Measurements from ENCODE around the gene LDLRAD3.

The LDLRAD3 gene

GRCh38 chr11:36261094-36261493, 317.2 kb downstream of the LDLRAD3 start:
- DNase-seq (ENCODE audit: low read depth): no peak
- TF ChIP-seq, protein P1, sequence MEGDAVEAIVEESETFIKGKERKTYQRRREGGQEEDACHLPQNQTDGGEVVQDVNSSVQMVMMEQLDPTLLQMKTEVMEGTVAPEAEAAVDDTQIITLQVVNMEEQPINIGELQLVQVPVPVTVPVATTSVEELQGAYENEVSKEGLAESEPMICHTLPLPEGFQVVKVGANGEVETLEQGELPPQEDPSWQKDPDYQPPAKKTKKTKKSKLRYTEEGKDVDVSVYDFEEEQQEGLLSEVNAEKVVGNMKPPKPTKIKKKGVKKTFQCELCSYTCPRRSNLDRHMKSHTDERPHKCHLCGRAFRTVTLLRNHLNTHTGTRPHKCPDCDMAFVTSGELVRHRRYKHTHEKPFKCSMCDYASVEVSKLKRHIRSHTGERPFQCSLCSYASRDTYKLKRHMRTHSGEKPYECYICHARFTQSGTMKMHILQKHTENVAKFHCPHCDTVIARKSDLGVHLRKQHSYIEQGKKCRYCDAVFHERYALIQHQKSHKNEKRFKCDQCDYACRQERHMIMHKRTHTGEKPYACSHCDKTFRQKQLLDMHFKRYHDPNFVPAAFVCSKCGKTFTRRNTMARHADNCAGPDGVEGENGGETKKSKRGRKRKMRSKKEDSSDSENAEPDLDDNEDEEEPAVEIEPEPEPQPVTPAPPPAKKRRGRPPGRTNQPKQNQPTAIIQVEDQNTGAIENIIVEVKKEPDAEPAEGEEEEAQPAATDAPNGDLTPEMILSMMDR (IDR thresholded peaks at IDR 0.05; ENCODE audit: low read depth, low read length, missing control alignments): no peak
- in situ Hi-C loops (cut with HindIII; ENCODE audit: low sequenced_read_pairs): loop anchor here (25.0 kb wide), 1 partner anchor 99 kb away; no protein-coding TSS in a partner anchor
- H3K4me3 ChIP-seq (ENCODE audit: low read depth, low read length): no peak overlapping the region

GRCh38 chr11:36264011-36264972, 320.4 kb downstream of the LDLRAD3 start:
- no peak for DNase-seq (ENCODE audit: low read depth)
- in situ Hi-C loops (cut with HindIII; ENCODE audit: low sequenced_read_pairs): loop anchor here (25.0 kb wide), 1 partner anchor 102 kb away; no protein-coding TSS in a partner anchor
- no peak overlapping the region for H3K4me3 ChIP-seq (ENCODE audit: low read depth, low read length)
- TF ChIP-seq, protein P1 (IDR thresholded peaks at IDR 0.05; ENCODE audit: low read depth, low read length, missing control alignments): no peak

DNA sequence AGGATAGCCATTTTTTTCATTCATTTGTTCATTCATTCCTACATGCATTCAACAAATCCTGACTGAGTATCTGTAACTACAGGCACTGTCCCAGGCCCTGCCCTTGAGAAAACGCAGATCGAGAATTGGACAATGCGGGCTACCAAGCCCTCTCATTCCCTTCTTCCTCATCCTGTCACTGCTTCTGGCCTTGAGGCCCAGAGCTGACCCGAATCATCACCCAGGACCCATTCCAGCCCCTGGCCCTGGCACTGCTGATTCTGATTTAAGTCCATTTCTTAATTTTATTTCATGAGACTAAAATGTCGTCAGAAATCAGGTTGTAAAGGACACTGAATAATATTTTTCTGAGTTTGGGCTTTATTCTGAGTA, 321.1 kb downstream of the LDLRAD3 start:
- DNase-seq (ENCODE audit: low read depth): no peak
- TF ChIP-seq, protein P1 (IDR thresholded peaks at IDR 0.05; ENCODE audit: low read depth, low read length, missing control alignments): no peak
- in situ Hi-C loops (cut with HindIII; ENCODE audit: low sequenced_read_pairs): loop anchor here (25.0 kb wide), 1 partner anchor 103 kb away; no protein-coding TSS in a partner anchor
- no peak overlapping the region for H3K4me3 ChIP-seq (ENCODE audit: low read depth, low read length)

DNA sequence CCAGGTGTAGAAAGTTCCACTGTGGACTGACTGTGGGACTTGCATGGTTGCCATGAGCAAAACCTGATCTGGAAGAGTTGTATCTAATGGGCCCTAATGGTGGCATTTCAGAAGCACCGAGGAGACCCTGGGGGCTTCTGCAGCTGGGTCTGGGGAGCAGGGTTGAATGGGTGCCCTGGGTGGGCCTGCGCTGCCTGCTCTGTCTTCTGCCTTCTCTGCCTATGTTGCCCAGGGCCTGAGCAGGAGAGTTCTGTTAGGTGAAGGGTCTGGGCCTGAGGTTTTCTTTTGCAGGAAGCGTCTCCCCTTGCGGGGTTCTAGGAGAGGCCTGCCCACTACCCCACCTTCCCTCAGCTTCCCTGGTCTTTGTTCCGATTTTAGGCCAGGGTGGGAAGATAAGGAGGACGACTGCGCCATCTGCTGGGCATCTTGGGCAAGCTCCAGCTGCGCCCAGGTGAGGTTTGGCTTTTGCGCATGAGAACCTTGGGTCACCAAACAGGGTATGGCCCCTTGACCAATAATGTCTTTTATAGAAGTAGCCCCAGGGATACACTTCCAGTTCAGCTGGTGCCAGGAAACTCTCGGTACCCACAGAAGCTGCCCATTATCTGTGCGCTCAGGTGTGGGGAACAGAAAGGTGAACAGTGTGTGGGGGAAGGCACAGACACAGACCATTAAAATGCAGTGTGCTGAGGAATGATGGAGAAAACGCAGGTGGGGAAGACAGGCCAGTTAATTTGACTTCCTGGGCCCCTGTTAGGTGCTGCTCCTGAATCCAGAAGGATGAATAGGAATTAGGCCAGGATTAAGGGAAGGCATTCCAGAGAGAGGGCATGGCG, 322.1 kb downstream of the LDLRAD3 start:
- peak; percentile 19 for DNase-seq (ENCODE audit: low read depth)
- in situ Hi-C loops (cut with HindIII; ENCODE audit: low sequenced_read_pairs): loop anchor here (25.0 kb wide), 1 partner anchor 104 kb away; no protein-coding TSS in a partner anchor
- H3K4me3 ChIP-seq (ENCODE audit: low read depth, low read length): no peak overlapping the region
- TF ChIP-seq, protein P1 (IDR thresholded peaks at IDR 0.05; ENCODE audit: low read depth, low read length, missing control alignments): peak; percentile 87

DNA sequence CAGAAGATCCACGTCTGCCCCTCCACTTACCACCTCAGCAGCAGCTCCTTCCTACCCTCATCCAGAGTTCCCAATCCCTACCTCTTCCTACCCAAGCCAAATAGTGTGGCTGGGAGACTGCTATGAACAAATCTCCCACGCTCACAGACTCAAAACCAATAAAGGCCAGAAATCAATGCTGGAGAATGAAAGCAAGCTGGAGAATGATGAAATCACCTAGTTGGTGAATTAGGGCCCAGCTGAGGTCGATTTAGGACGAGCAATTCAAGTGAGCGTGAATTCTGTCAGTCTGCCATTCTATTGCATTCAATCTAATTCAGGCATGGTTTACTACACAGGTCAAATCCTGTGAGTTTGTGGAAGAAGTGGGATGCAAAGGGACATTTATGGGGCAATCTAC, 322.9 kb downstream of the LDLRAD3 start:
- no peak overlapping the region for H3K4me3 ChIP-seq (ENCODE audit: low read depth, low read length)
- in situ Hi-C loops (cut with HindIII; ENCODE audit: low sequenced_read_pairs): loop anchor here (25.0 kb wide), 1 partner anchor 104 kb away; no protein-coding TSS in a partner anchor
- TF ChIP-seq, protein P1 (IDR thresholded peaks at IDR 0.05; ENCODE audit: low read depth, low read length, missing control alignments): no peak
- DNase-seq (ENCODE audit: low read depth): no peak

GRCh38 chr11:36268337-36268985, 324.6 kb downstream of the LDLRAD3 start:
- TF ChIP-seq, protein P1 (IDR thresholded peaks at IDR 0.05; ENCODE audit: low read depth, low read length, missing control alignments): no peak
- no peak for DNase-seq (ENCODE audit: low read depth)
- in situ Hi-C loops (cut with HindIII; ENCODE audit: low sequenced_read_pairs): loop anchor here (25.0 kb wide), 1 partner anchor 106 kb away; no protein-coding TSS in a partner anchor
- H3K4me3 ChIP-seq (ENCODE audit: low read depth, low read length): no peak overlapping the region

Measured in astrocyte of the cerebellum (primary cell).